ENCODE results near the gene PIK3CG. TPM values are rescaled to one million over a fixed set of nuclear protein-coding genes. Genes with fewer than 3 reads are reported as not detected.
A peak's percentile ranks its signal among the peaks of the same experiment; 100 is the strongest.
"Not testable (repeated sequence)": the region's sequence is repeated elsewhere in the genome, so short reads cannot be mapped to it uniquely, and the experiment has no call there.

The PIK3CG gene
- total RNA-seq, 6 donors from 2014 or later: 7.1 to 21.9 (median 10.1) TPM

DNA sequence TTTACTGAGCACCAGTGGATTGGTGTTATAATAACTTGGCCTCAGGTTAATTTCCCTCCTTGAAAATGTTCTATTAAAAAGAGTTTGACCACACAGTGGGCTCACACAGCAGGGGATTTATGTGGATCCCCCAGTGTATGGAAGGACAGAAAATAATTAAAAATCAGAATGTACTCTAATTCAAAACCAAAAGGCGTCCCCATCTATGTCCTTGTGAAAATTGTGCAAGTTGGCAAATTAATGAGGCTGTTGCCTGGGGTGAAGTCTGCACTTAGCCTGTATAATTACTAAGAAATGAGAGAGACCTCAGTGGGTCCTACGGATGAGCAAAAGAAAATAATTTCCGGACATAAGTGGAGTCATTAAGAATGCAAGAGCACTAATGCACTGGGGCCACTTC lies 31.1 kb downstream of the PIK3CG start:
- TF ChIP-seq, protein P1, sequence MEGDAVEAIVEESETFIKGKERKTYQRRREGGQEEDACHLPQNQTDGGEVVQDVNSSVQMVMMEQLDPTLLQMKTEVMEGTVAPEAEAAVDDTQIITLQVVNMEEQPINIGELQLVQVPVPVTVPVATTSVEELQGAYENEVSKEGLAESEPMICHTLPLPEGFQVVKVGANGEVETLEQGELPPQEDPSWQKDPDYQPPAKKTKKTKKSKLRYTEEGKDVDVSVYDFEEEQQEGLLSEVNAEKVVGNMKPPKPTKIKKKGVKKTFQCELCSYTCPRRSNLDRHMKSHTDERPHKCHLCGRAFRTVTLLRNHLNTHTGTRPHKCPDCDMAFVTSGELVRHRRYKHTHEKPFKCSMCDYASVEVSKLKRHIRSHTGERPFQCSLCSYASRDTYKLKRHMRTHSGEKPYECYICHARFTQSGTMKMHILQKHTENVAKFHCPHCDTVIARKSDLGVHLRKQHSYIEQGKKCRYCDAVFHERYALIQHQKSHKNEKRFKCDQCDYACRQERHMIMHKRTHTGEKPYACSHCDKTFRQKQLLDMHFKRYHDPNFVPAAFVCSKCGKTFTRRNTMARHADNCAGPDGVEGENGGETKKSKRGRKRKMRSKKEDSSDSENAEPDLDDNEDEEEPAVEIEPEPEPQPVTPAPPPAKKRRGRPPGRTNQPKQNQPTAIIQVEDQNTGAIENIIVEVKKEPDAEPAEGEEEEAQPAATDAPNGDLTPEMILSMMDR (IDR thresholded peaks at IDR 0.05): no peak
- TF ChIP-seq POLR2AphosphoS5 (IDR thresholded peaks at IDR 0.05): no peak
- TF ChIP-seq EP300 (IDR thresholded peaks at IDR 0.05): no peak
- no peak for TF ChIP-seq POLR2A (IDR thresholded peaks at IDR 0.05)
- no peak for ATAC-seq (ENCODE audit: low FRiP score in 2 of 2)

DNA sequence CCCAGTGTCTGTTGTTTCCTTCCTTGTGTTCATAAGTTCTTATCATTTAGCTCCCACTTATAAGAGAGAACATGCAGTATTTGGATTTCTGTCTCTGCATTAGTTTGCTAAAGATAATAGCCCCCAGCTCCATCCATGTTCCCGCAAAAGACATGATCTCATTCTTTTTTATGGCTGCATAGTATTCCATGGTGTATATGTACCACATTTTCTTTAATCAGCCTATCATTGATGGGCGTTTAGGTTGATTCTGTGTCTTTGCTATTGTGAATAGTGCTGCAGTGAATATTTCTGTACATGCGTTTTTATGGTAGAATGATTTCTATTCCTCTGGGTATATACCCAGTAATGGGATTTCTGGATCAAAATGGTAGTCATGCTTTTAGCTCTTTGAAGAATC lies 32.5 kb downstream of the PIK3CG start:
- H3K9me3 ChIP-seq; H3K4me3 ChIP-seq; H3K36me3 ChIP-seq; H3K4me1 ChIP-seq; H3K27me3 ChIP-seq; DNase-seq; H3K27ac ChIP-seq; ATAC-seq (ENCODE audit: low FRiP score in 2 of 2): not testable (repeated sequence)
- 98% methylated on average over 3 of the region's 3 CpGs for WGBS, 2 donors

More for the DNA sequence above, 31.1 kb downstream of the PIK3CG start:
- Histone ChIP-seq H3K4me1 (no peaks in the 10 kb centered on the region), H3K36me3 (no peaks in the 10 kb centered on the region), H3K27me3 (no peaks in the 10 kb centered on the region), H3K4me3 (no peak overlapping the region), H3K9me3 (no peaks in the 10 kb centered on the region), H3K27ac (no peak overlapping the region)
- WGBS, 2 donors: 86 to 87% methylated on average over 3 of the region's 3 CpGs
- no peak for DNase-seq

DNA sequence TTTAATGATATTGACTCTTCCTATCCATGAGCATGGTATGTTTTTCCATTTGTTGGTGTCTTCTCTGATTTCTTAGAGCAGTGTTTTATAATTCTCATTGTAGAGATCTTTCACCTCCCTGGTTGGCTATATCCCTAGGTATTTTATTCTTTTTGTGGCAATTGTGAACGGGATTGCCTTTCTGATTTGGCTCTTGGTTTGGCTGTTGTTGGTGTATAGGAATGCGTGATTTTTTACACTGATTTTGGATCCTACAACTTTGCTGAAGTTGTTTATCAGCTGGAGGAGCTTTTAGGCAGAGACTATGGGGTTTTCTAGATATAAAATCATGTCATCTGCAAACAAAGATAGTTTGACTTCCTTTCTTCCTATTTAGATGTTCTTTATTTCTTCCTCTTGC lies 33.9 kb downstream of the PIK3CG start:
- 87 to 88% methylated on average over 2 of the region's 2 CpGs for WGBS, 2 donors
- H3K4me1 ChIP-seq; DNase-seq; H3K36me3 ChIP-seq; H3K27me3 ChIP-seq; ATAC-seq (ENCODE audit: low FRiP score in 2 of 2); H3K27ac ChIP-seq; H3K4me3 ChIP-seq; H3K9me3 ChIP-seq: not testable (repeated sequence)

DNA sequence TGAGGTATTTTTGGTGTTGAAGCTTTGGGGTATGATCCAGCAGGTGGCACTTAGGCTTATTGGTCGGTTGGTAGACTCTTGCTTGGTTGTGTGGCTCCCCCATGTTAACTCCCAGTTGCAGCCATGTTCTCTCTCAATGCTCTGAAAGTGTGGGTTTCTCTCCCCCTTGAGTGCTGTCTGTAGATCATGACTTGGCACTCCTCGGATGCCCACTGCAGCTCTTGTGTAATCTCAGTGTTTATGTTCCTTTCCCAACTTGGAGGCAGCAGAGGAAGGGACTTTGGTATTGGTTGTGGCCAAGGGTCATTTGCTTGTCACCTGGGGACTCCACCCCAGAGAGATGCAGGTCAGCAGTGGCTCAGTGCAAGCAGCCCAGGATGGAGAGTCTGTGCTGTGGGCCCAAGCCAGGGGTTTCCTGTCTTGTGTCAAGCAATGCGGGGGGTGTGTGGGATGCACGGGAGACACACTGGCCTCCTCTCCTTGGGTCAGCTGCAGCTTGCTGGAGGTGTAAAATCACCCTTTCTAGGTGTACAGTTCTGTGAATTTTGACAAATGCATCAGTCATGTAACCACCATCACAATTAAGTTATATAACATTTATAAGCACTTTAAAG lies 36.9 kb downstream of the PIK3CG start:
- DNase-seq: peak in 1 of 2 donors; percentile 44
- TF ChIP-seq, protein P1 (IDR thresholded peaks at IDR 0.05): no peak
- TF ChIP-seq POLR2AphosphoS5 (IDR thresholded peaks at IDR 0.05) (no peak), EP300 (IDR thresholded peaks at IDR 0.05) (no peak), POLR2A (IDR thresholded peaks at IDR 0.05) (no peak)
- no peak overlapping the region for H3K4me3 ChIP-seq
- no peak overlapping the region for H3K27ac ChIP-seq
- ATAC-seq (ENCODE audit: low FRiP score in 2 of 2): no peak
- H3K4me1 ChIP-seq: no peaks in the 10 kb centered on the region
- no peaks in the 10 kb centered on the region for H3K9me3 ChIP-seq
- H3K27me3 ChIP-seq: no peaks in the 10 kb centered on the region
- 70% methylated on average over 4 of the region's 4 CpGs for WGBS, 2 donors
- no peaks in the 10 kb centered on the region for H3K36me3 ChIP-seq

DNA sequence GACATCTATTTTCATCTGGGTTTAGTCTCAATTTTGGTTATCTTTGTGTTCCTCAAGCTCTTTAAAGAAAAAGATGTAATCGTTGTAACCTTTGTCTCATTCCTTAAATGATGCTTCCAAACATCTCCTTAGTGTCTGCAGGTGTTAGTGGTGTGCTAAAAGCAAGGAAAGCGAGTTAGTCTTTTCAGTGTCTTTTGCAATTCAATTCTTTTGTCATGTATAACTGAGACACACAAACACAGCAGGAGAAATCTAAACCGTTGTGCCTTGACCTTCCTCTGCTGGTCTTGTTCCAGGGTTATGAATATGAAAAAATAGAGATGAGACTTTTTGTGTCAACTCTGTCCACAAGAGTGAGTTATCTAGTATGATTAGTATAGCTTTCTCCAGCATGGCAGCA lies 40.7 kb downstream of the PIK3CG start:
- ATAC-seq (ENCODE audit: low FRiP score in 2 of 2) (no peak), DNase-seq (no peak)
- TF ChIP-seq POLR2AphosphoS5 (IDR thresholded peaks at IDR 0.05) (no peak), POLR2A (IDR thresholded peaks at IDR 0.05) (no peak), EP300 (IDR thresholded peaks at IDR 0.05) (no peak)
- TF ChIP-seq, protein P1 (IDR thresholded peaks at IDR 0.05): no peak
- H3K4me3 ChIP-seq: no peak overlapping the region
- whole genome bisulfite sequencing, 2 donors: 46 to 55% methylated on average over 3 of the region's 3 CpGs
- H3K36me3 ChIP-seq: no peaks in the 10 kb centered on the region
- H3K4me1 ChIP-seq: no peaks in the 10 kb centered on the region
- H3K27me3 ChIP-seq: no peaks in the 10 kb centered on the region
- no peaks in the 10 kb centered on the region for H3K9me3 ChIP-seq
- no peak overlapping the region for H3K27ac ChIP-seq

DNA sequence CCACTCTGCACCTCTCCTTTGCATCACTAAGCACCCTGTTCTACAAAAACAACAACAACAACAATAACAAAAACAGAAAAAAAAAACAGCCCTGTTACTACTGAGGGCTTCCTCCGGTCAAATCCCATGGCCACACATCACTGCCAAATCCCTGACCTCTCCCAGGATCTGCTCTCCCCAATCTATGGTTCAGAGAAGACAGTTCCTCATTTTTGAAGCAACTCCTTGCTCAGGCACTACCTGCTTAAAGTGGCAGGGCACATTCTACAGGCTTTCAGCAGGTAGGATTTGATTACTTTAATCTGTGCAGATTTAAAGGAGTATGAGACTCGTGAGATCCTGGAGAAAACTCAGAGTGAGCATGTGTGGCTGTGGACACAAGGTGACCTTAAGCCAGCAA lies 46.9 kb downstream of the PIK3CG start:
- H3K9me3 ChIP-seq: no peaks in the 10 kb centered on the region

More for the DNA sequence above, 46.9 kb downstream of the PIK3CG start:
- DNase-seq (no peak), ATAC-seq (ENCODE audit: low FRiP score in 2 of 2) (no peak)
- H3K4me1 ChIP-seq: no peaks in the 10 kb centered on the region
- 81 to 94% methylated on average over 2 of the region's 2 CpGs for WGBS, 2 donors
- H3K27me3 ChIP-seq: no peaks in the 10 kb centered on the region
- no peak overlapping the region for H3K27ac ChIP-seq
- TF ChIP-seq EP300 (IDR thresholded peaks at IDR 0.05): no peak
- TF ChIP-seq POLR2AphosphoS5 (IDR thresholded peaks at IDR 0.05): no peak
- TF ChIP-seq, protein P1 (IDR thresholded peaks at IDR 0.05): no peak
- TF ChIP-seq POLR2A (IDR thresholded peaks at IDR 0.05): no peak
- no peaks in the 10 kb centered on the region for H3K36me3 ChIP-seq
- H3K4me3 ChIP-seq: no peak overlapping the region

Measured in upper lobe of left lung (tissue), 6 donors.